GM21381 (cell line): ENCODE data around the gene FRMD6.

ENCODE experiments used
- ATAC-seq: cut with Tn5 transposase; IDR thresholded peaks from one replicate; pipeline ENCODE4 v1.9.1; 2021; ENCODE audit warnings: mild to moderate bottlenecking, moderate library complexity; ENCODE audit not compliant: unreplicated experiment

Gene FRMD6

DNA sequence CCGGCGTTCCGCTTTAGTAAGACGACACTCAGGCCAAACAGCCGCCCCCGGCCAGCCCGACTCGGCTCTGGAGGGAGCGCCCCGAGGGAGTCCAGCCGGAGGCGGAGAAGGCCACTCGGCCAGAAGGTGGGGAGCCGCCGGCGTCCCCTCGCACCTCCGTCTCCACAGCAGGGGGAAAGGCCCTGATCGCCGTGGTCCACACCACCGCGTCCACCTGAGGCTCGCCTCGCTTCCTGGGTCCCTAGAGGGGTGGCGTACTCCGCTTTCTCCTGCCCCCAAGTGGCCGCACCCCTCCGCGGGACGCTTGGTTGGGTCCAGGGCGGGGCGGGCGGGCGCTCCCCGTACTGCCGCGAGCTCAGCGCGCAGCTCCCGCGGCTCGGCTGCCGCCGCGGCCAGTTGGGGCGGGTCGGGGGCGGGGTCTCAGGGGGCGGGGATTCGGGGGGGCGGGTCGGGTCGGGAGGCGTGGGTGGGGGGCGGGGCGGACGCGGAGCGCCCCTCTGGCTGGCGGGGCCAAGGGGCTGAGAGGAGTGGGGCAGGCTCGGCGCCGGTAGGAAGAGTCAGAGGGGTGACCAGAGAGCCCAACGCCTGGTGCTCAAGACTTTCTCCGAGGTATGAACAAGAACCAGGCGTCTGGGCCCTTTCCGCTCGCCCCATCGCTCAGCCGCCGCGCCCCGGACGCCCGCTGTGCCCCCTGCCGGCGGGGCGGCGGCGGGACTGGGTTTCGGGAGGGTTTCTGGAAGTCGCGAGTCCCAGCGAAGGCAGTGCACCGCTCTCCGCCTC is at the start of gene FRMD6:
Gene FRMD6, plus strand, starts transcription at position 523 of the 780 bp plus-strand sequence. CDS start 37,927 bp downstream, outside the sequence.
- ATAC-seq: peak; percentile 76

DNA sequence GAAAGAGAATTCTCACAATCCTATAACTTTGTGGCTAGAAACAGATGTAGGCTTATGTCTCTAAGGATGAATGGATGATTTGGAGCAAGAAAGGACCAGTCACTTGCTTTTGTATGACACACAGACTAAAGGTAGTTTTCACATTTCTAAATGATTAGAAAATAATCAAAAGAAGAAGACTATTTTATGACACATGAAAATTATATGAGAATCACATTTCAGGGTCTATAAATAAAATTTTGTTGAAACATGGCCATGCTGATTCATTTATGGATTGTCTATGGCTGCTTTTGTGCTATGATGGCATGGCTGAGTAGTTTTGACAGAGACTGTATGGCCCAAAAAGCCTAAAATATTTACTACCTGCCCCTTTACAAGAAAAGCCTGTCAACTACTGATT is 49.4 kb upstream of the FRMD6 start:
- ATAC-seq: no peak

DNA sequence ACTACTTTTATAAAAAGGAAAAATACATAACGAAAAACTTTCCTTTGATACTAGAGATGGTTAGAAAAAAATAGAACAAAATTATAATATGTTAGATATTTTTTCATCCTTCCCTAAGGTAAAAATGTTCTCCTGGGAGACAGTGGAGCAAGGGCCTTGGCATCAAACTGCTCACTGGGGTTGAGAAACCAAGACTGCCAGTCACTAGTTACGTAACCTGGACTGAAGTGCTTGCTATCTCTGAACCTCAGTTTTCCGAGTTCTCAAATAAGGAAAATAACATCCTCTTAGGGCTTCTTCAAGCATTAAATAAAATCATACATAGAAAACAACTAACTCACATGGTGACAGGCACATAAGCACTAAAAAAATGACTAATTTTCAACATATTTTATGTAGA is 48.2 kb upstream of the FRMD6 start:
- ATAC-seq: no peak

DNA sequence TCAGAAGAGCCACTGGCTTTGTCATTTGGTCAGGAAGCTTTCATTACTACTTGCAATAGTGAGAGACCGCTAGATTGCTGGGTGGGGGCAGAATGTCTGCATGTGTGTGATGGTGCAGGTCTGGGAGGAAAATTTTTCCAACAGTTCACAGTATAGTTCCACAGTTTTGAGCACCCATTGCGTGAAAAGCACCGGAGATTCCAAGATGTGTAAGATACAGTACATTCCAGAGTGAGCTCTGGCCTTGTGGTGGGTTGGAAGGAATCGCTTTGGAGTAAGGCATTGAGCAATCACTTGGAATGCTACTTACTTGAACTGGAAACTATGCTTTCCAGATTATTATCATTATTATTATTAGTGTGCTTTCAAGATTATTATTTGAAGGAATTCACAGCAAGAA is 47.6 kb upstream of the FRMD6 start:
- no peak for ATAC-seq

DNA sequence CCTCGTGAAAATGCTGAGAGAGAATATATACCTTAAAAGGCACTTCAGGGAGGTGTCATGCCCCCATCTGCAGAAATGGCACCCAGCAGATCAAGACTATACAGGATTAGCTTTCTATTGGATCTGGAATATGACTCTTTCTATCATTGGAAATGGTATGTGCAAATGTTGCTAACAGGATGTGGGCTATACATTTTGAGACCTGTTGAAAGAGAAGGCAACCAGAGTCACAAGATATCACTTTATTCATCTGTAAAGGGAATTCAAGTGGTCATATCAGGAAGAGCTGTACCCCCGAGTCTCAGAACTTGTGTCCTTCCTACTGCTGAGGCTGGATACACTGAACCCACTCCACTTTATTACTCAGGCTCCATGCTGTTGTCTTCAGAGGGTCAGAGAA is 46.1 kb upstream of the FRMD6 start:
- no peak for ATAC-seq

DNA sequence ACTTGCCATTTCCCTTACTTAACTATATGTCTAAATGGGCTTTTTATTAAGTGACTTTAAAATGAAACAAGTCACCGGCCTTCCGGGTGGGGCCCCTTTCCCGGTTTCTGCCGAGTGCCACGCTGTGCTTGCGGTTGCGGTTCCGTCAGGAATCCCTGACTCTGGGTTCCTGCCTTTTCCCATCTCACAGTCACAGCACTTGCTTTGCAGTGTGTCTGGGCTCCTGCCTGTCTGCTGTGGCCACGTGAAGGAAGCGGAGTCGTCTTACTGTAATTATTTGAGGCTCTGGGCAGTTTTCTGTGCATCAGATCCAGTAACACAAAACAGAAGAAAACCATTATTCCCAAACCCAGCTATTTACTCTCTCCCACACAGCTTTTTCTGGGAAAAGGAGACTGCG is 44.0 kb upstream of the FRMD6 start:
- ATAC-seq: no peak

DNA sequence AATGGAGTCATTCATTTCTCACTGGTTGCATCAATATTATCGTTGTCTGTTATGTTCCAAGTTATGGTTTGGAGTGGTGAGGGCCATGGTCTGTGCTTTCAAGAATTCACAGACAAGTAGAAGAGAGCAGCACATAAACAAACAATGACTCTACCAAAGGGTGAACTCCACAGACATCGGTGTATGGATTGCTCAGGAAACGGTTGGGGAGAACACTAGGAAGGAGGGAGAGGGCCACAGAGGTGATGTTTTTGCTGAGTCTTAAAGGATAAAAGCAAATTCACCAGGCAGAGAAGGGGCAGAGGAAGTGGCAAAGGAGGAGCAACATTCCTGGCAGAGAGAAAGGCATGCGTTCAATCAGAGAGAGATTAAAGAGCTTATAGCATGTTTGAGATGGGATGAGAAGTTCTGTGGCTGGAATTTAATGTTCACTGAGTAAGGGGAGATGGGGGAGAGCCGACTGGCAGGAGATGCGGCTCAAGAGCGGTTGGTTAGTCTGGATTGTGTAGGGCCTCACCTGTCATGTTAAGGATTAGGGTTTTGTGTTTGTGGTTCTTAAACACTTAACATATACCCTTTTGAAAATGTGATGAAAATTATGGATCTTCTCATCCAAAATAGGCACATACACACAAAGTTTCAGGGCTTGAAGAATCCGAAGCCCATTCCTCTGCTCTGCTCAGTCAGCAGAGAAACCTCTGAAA is 42.3 kb upstream of the FRMD6 start:
- no peak for ATAC-seq

DNA sequence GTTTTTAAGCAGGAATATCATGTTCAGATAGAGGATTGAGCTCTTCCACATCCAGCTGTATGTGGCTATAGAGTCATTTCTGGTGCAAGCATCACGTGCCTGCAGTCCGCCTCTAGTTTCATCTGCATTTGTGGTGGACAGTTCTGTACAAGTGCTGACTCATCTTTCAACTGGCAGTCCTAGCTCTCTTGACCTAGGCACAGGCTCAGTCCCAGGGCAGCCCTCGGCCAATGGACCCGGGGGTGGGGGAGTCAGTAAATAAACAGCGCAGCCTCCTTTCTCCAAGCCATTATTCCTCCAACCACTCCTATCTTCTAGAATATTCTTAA is 41.8 kb upstream of the FRMD6 start:
- peak; percentile 51 for ATAC-seq

DNA sequence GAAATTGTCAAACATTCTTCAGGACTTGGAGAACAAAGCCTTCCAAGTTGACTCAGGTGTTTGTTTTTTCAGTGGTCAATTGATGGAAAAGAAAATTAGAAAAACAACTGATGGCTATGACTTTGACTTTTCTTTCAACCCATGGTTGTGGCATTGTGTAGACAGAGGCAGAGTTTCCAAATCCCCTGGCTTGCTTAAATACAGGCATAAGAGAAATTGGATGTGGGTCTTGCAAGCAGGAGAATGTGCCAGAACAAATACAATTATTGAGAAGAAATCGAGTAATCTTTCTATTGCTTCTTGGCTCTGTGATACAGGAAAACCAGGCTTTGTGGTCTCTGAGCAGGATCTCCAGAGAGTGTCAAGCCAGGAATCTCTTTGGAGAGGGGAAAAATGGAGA is 40.9 kb upstream of the FRMD6 start:
- no peak for ATAC-seq

DNA sequence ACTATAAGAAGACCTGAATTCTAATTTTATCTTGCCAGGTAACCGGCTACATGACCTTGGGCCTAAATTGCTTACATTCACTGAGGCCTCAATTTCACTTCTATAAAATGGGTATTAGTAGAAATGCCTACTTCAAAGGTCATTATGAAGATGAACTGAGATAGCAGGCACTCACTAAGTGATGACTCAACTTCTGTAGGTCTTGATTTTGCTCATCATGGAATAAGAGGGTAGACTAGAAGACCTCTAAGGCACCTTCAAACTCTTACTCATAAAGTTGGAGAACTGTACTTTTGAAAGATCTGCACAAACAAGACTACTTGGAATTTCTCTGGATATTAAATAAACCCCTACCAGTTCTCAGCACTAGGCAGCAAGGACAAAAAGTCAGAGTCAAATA is 39.3 kb upstream of the FRMD6 start:
- no peak for ATAC-seq

DNA sequence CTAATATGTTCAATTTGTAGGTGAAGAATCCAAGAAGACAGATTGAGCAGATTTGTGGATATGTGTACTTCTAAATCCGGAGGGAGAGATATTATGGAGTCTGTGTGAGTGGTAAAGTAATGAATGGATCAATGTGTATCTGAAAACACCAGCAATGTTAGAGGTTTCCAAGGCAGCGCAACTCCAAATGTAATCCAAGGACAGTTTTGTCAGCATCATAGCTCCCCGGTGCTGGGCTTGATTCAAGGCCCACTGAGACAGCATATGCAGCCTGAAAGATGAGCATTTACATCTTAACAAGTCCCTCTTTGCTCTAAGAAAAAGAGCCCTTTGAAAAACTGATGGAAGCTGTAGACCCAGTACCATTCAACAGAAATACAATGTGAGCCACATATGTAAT is 38.3 kb upstream of the FRMD6 start:
- ATAC-seq: no peak

DNA sequence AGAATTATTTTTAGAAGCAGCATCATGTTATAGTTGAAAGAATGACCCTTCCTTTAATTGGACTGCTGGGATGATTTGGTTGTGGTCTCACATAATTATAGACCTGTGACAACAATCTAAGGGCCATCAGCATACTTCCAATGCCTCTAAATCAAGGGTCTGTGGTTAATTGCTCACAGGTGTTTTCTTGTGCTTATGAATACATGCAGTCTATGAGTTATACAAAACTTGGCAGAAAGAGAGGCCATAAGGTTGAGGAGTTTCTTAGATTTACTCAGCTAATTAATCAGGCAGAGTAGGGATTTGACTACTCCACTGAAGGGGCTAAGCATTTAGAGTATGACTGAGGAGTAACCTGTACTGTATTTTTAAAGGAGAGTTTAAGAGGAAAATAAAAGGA is 37.0 kb upstream of the FRMD6 start:
- no peak for ATAC-seq

DNA sequence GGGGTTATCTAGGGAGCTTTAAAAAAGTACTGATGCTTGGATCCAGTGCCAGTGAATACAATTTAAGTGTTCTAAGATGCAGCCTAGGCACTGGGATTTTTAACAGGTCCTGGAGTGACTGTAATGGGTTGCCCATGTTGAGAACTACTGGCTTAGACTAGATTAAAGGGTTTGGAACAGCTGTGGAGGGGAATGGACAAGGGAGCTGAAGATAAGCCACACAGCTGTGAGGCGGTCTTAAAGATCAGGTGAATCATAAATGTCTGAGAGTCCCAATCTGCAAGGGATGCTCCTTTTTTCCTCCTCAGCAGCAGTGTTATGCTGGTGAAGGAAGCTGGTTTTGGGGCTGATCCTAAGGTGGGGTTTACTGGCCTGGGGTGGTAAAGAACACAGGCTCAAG is 35.5 kb upstream of the FRMD6 start:
- ATAC-seq: no peak

DNA sequence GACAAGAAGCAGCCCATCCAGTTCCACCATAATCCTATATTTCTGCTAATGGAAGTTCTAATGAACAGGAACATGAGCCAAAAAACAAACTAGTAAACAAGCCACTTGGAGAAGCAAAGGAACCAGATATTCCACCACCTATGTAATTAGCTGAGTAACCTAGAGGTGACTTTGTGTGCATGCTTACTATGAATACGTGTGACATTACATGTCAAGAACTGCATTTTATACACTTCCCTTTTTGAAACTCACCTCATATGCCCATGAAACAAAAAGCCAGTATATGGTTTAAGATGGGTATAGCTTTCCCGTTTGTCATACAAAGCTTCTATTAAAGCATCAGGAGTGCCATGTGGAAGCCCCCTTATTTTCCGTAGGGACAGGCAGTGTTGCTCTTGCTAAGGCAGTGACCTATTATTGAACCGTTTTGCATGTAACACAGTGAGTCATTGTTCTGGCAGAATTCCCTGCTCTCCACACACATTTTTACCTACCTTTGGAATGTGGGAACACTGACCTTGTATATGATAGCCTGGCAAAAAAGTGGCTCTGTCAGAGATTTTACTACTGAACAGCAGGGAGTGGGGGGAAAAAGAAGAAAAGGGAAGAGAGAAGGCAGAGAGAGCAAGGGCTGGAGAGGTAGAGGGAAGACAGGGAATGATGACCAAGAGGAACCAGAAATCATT is 34.8 kb upstream of the FRMD6 start:
- no peak for ATAC-seq

DNA sequence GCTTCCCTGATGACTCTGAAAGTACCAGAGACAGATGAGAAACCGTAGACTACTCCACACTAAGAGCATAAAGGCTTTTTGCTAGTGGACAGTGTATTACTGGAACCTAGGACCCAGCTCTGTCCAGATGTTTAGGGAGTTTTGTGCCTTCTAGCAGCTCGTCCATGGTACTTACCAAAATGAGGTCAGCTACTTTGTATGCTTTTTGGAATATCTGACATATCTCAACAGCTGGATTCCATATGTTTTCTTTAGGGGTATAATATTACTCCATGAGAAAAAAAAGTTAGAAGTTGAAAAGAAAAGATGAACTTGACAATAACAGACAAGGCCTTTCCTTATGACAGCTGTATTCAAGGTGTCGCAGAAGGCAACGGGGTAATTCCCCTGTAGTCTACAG is 32.1 kb upstream of the FRMD6 start:
- no peak for ATAC-seq

DNA sequence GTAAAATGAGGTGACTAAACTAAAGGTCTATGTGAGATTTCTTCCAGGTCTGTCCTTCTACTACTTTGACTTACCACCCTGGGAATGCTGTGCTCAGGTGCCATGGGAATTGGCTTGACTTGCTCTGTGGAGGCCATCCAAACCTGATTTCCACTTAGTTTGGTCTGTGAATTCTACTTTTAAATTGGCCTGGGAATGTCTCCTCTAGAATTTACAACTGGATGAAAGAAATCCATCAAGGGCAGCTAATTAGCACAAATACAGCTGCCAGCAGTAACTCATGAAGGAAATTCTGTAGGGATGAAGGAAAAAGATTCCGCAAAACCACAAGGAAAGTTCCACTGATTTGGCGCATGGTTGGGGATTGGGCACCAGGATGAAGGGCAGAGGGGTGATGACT is 31.7 kb upstream of the FRMD6 start:
- no peak for ATAC-seq

DNA sequence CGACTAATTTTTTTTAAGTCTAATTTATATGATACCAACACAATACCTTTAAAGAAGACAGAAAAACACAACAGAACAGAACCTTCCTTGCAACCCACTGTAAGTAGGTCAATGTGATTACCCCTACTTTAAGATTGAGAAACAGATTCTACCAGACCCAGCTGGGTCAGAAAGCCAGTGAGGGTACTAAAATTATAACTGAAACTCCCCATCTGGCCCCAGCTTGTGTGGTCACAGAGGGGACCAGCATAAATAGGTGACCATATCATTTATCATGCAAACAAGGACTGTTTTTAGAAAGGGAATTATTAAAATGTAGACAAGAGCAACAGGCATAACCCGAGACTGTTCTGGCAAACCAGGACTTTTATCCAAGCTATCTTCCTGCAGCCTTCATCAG is 30.1 kb upstream of the FRMD6 start:
- no peak for ATAC-seq

DNA sequence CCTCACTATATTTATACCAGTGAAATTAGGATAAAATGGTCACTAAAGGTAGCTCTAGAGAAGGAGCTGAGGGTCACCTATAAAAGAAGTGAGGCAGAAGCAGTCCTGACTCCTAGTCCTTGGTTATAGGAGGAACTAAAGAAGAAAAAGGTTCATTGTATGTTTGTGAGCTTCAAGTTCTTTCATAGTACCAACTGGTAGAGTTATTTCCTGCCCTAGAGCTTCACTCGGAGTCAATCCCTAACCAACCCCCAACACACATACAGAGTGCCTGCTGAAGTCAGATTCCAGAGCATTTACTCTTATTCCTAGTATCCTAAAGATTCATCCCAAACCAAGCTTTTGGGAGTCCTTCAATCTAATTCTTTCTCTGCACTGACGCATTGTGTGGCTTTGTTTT is 29.3 kb upstream of the FRMD6 start:
- no peak for ATAC-seq

DNA sequence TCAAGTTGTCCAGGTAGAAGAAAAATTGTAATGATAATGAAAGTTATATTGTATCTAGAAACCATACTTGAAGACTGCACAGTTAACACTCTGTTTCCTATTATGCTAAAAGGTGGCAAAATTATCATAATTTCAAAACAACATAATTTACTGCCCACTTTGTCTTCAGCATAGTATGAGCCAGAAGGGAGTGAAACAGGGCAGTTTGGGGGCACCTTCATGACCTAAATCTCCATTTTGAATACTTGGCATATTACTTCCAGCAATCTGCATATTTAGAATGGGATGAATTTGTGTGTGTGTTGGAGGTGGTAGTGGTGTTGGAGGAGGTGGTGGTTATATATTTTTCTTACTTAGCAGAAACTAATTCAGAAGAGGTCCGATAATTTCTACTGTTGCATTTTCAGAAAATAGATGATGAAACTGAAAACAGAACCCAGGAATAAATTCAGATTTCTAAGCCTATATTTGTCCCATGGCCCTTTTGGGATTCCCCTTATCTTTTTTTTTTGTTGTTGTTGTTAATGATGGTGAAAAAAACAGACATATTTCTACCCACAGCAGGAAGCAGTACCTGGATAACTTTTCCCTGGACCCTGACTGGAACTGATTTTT is 26.6 kb upstream of the FRMD6 start:
- no peak for ATAC-seq

DNA sequence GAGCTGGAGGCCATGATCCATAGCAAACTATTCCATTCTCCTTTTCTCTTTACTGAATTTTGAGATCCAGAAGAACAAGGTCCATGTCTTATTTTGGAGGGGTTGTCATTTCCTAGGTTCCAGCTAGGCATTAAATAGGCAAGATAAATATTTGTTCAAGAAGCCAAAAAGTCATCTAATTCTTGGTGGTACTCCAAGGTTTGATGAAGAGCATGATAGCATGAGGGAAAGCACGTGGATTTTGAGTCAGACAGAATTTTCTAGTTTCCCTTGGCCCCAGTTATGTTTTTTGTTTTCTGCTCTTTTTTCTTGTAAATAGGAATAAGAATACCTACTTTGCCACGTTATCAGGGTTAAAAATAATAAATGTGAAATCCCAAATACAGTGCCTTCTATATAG is 25.5 kb upstream of the FRMD6 start:
- ATAC-seq: no peak

DNA sequence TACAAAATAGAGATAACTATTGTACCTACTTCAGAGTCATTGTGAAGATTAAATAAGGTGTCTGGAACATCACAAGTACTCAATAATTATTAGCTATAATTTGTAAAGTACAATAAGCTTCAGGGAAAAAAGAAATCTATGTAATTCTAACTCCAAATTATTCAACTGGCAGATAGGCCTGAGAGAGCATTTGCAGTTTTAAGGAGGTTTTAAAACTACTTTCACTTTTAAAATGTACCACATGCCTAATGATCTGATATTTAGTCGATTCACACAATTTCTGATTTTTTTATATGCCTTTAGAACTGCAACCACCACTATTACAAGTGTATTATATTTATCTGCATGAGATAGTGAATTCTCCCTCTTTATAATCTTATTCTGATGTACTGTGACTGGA is 24.9 kb upstream of the FRMD6 start:
- no peak for ATAC-seq

DNA sequence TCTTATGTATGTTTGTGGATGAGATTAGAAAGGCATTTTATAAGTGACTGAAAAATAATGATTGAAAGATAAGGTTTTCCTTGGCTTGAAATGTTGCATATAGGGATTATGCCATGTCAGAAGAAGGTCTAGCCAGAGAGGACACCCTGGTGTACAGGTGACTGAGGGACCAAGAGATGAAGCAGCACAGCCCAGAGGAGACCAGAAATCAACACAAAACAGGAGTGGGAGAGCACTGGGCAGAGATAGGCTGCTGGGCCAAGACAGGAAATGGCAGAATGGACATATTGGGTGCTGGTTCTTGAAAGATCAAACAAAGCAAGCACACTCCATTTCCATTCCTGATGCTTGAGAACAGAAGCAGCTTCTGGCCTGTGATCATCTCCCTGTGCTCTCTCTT is 24.4 kb upstream of the FRMD6 start:
- no peak for ATAC-seq
